Stomach smooth muscle (tissue), 2 donors: ENCODE measurements around the gene KCNJ13.

ENCODE experiments used
- H3K27ac ChIP-seq: one replicate; pipeline ENCODE4 v1.7.0; 2013; ENCODE audit warnings: mild to moderate bottlenecking, low read length, inconsistent platforms
- H3K27me3 ChIP-seq, 2 donors: one replicate each; pipeline ENCODE4 v1.7.0; 2013; ENCODE audit warnings: low read length in 2 of 2; ENCODE audit not compliant: insufficient read depth in 2 of 2, control insufficient read depth in 1 of 2
- H3K36me3 ChIP-seq, 2 donors: one replicate each; pipeline ENCODE4 v1.7.0; 2013; ENCODE audit warnings: low read length in 2 of 2; ENCODE audit not compliant: control insufficient read depth in 2 of 2, insufficient read depth in 2 of 2
- H3K4me1 ChIP-seq: one replicate; pipeline ENCODE4 v1.7.0; 2013; ENCODE audit warnings: low read length; ENCODE audit not compliant: control insufficient read depth, insufficient read depth
- H3K4me3 ChIP-seq, 2 donors: one replicate each; pipeline ENCODE4 v1.7.0; 2013; ENCODE audit warnings: low read length in 2 of 2
- H3K9ac ChIP-seq, 2 donors: one replicate each; pipeline ENCODE4 v1.7.0; 2013; ENCODE audit warnings: low read length in 2 of 2, mild to moderate bottlenecking in 1 of 2
- H3K9me3 ChIP-seq, 2 donors: one replicate each; pipeline ENCODE4 v1.7.0; 2013; ENCODE audit warnings: low read length in 2 of 2; ENCODE audit not compliant: control insufficient read depth in 2 of 2
- donor health status: healthy.
- donor health status: Pancreatic carcinoma.

Gene KCNJ13

GRCh38 chr2:232793271-232793670 is 16.9 kb upstream of the KCNJ13 start:
- Histone ChIP-seq H3K4me3 (no peak overlapping the region), H3K36me3 (peaks cover 39 to 44% of the 10 kb centered on the region in 2 donors), H3K9me3 (no peaks in the 10 kb centered on the region), H3K9ac (no peak overlapping the region), H3K27me3 (no peaks in the 10 kb centered on the region), H3K4me1 (no peaks in the 10 kb centered on the region), H3K27ac (no peak overlapping the region)

GRCh38 chr2:232791518-232791917 is 15.2 kb upstream of the KCNJ13 start:
- peaks cover 39 to 54% of the 10 kb centered on the region in 2 donors for H3K36me3 ChIP-seq
- H3K27ac ChIP-seq: no peak overlapping the region
- no peak overlapping the region for H3K4me3 ChIP-seq
- no peaks in the 10 kb centered on the region for H3K9me3 ChIP-seq
- H3K9ac ChIP-seq: no peak overlapping the region
- H3K27me3 ChIP-seq: no peaks in the 10 kb centered on the region
- no peaks in the 10 kb centered on the region for H3K4me1 ChIP-seq

DNA sequence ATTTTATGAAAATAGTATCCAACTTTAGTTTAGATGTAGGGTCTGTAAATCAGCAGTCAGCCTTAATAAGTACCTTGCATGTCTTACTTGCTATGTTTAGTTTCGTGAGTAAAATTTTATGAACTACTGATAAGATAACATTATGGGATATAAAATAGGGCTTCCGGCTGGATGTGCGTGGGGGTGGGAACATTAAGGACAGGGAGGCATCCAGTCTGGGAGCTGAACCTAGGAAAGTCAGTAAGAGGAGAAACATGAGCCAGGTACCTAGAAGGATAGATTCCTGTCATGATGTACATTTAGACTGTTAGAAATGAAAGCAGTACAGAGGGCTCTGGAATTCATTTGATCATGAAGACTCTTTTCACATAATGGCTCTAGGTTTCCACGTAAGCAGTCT is 12.7 kb upstream of the KCNJ13 start:
- no peaks in the 10 kb centered on the region for H3K4me1 ChIP-seq
- H3K36me3 ChIP-seq: peaks cover 26 to 41% of the 10 kb centered on the region in 2 donors
- no peaks in the 10 kb centered on the region for H3K9me3 ChIP-seq
- H3K9ac ChIP-seq: no peak overlapping the region
- no peak overlapping the region for H3K27ac ChIP-seq
- no peaks in the 10 kb centered on the region for H3K27me3 ChIP-seq
- no peak overlapping the region for H3K4me3 ChIP-seq

- Histone ChIP-seq H3K9ac (no peak overlapping the region), H3K36me3 (peaks cover 23 to 35% of the 10 kb centered on the region in 2 donors), H3K4me1 (no peaks in the 10 kb centered on the region), H3K4me3 (no peak overlapping the region), H3K27ac (no peak overlapping the region), H3K27me3 (no peaks in the 10 kb centered on the region), H3K9me3 (no peaks in the 10 kb centered on the region)
These were observed 11.4 kb upstream of the KCNJ13 start for GRCh38 chr2:232787806-232788205.

- Histone ChIP-seq H3K4me1 (peaks cover 8% of the 10 kb centered on the region), H3K9me3 (no peaks in the 10 kb centered on the region), H3K4me3 (no peak overlapping the region), H3K27me3 (no peaks in the 10 kb centered on the region), H3K36me3 (peaks cover 8 to 13% of the 10 kb centered on the region in 2 donors), H3K9ac (no peak overlapping the region), H3K27ac (no peak overlapping the region)
These were observed 6.9 kb upstream of the KCNJ13 start for GRCh38 chr2:232783278-232783677.

DNA sequence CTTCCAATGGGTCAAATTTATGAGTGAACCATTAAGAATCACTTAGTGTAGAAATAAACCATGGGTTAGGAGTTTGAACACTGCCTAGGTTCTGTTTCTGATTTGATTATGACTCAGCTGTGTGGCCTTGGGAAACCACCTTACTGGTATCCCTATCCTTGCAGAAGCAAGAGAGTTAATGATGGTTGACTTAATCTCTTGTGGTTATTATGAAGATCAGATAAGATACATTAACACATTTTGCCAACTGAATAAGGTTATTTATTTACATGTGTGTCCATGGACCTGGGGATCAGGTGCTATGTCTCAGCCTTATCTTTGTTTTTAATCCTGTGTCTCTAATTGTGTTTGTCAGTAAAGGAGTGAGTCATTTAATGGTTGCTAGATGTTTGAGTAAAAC is 5.4 kb upstream of the KCNJ13 start:
- Histone ChIP-seq H3K4me1 (peaks cover 8% of the 10 kb centered on the region), H3K36me3 (peaks cover 3% of the 10 kb centered on the region in 2 donors), H3K9me3 (no peaks in the 10 kb centered on the region), H3K27ac (no peak overlapping the region), H3K9ac (no peak overlapping the region), H3K4me3 (no peak overlapping the region), H3K27me3 (no peaks in the 10 kb centered on the region)

GRCh38 chr2:232779934-232780333 is 3.6 kb upstream of the KCNJ13 start:
- H3K27ac ChIP-seq: peak overlapping the region; percentile 42
- no peak overlapping the region for H3K4me3 ChIP-seq
- peaks cover 0 to 1% of the 10 kb centered on the region in 2 donors for H3K36me3 ChIP-seq
- no peak overlapping the region for H3K9ac ChIP-seq
- no peaks in the 10 kb centered on the region for H3K27me3 ChIP-seq
- H3K4me1 ChIP-seq: peaks cover 8% of the 10 kb centered on the region
- H3K9me3 ChIP-seq: no peaks in the 10 kb centered on the region

DNA sequence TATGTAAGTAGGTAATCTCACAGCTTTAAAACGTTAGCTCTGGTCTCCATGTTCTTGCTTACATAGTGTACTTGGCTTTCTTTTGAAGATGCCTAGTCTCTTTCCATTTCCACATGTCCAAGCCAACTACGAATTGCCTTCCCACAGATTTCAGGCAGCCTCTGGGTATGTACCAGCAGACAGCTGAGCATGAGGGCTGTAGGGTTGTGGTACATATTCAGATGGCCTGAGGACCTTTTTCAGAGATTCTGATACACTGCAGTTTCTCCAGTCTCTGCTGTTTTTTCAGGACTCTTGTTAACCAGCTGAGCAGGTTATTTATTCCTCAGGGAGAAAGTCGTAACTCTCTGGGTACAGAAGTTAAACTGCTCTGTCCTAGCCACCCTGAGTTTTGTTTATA is 3.1 kb upstream of the KCNJ13 start:
- H3K36me3 ChIP-seq: no peaks in the 10 kb centered on the region
- H3K9ac ChIP-seq: no peak overlapping the region
- peak overlapping the region; percentile 42 for H3K27ac ChIP-seq
- H3K27me3 ChIP-seq: no peaks in the 10 kb centered on the region
- peaks cover 8% of the 10 kb centered on the region for H3K4me1 ChIP-seq
- no peaks in the 10 kb centered on the region for H3K9me3 ChIP-seq
- no peak overlapping the region for H3K4me3 ChIP-seq

GRCh38 chr2:232777276-232777675 is 911 bp upstream of the KCNJ13 start:
- H3K4me1 ChIP-seq: peaks cover 8% of the 10 kb centered on the region
- no peaks in the 10 kb centered on the region for H3K36me3 ChIP-seq
- H3K9ac ChIP-seq: no peak overlapping the region
- no peak overlapping the region for H3K27ac ChIP-seq
- no peak overlapping the region for H3K4me3 ChIP-seq
- no peaks in the 10 kb centered on the region for H3K9me3 ChIP-seq
- H3K27me3 ChIP-seq: no peaks in the 10 kb centered on the region

- H3K27ac ChIP-seq: no peak overlapping the region
- no peak overlapping the region for H3K9ac ChIP-seq
- H3K4me3 ChIP-seq: no peak overlapping the region
- peaks cover 5 to 6% of the 10 kb centered on the region in 2 donors for H3K36me3 ChIP-seq
- no peaks in the 10 kb centered on the region for H3K9me3 ChIP-seq
- no peaks in the 10 kb centered on the region for H3K27me3 ChIP-seq
- H3K4me1 ChIP-seq: no peaks in the 10 kb centered on the region
These were observed 2.5 kb downstream of the KCNJ13 start for GRCh38 chr2:232773815-232774214.

DNA sequence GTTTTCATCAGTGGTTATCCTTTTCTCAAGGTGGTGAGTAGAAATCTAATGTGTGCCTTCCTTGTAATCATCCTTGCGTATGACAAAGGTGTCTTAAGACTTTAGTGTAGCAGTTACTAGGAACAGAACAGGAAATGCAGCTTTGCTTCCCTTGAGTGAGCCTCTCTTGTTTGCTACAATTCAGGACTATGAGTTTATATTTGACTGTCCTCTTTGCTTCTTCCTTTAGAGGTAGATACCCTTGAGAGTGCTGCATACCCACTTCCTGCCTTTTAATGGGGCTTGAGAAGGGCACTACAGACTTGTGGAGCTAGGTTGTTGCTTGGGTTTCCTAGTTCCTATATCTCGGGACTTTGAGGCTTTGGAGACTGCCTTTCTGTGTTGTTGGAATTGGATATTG is 3.8 kb downstream of the KCNJ13 start:
- H3K9me3 ChIP-seq: no peaks in the 10 kb centered on the region
- no peak overlapping the region for H3K9ac ChIP-seq
- peaks cover 10 to 12% of the 10 kb centered on the region in 2 donors for H3K36me3 ChIP-seq
- no peak overlapping the region for H3K4me3 ChIP-seq
- no peaks in the 10 kb centered on the region for H3K27me3 ChIP-seq
- H3K4me1 ChIP-seq: no peaks in the 10 kb centered on the region
- no peak overlapping the region for H3K27ac ChIP-seq
